CD4-positive, alpha-beta T cell treated with Interleukin-10 for 1 hour (primary cell): ENCODE measurements around the gene DST.

Experiments used
- DNase-seq: peaks from one replicate; pipeline ENCODE4 v3.0.0-alpha.2; 2020

Gene DST

DNA sequence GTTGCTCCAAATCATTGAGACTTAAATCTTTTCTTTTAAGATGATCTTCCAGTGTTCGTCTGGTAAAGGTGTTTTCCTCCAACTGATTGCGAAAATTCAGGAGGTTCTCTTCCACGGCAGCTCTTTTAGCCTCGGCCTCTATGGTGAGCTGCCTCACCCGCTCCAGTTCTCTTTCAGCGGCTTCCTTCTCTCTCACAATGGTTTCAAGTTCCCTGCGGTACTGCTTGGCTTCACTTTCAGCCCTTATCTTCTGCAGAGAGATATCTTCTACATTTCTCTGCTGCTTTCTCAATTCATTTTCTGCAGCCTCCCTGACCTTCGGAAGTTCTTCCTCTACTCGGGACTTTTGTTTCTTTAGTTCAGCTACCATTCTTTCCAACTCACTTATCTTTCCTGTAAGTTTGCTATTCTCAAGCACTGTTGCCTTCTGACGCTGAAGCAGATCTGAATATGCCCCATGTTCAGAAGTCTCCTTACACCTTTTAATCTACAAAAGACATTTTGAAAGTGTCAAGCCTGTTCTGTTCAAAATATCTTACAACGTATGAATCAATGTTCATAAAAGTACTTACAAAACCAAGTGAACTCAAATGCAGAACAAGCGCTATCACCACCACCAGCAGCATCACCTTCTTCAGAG, 22.3 kb downstream of the DST start:
- DNase-seq = no peak

DNA sequence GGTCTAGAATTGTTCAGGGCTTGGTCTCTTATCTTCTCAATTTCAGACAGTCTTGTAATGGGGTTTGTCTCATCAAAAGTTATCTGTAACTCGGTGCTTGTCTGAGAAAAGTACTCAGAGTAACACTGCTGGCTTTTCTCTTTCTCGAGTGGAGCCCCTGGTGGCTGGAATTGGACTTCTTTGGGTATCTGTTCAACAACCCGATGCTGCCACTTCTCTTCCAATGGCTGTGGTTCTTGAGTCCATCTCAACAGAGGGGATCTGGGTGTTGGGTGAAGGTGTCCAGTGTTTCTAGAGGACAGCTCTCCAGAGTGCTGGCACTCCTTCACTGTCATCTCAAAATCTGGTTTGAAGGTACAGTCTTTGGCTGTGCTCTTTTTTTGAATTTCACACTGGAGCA, 24.6 kb downstream of the DST start:
- no peak for DNase-seq

DNA sequence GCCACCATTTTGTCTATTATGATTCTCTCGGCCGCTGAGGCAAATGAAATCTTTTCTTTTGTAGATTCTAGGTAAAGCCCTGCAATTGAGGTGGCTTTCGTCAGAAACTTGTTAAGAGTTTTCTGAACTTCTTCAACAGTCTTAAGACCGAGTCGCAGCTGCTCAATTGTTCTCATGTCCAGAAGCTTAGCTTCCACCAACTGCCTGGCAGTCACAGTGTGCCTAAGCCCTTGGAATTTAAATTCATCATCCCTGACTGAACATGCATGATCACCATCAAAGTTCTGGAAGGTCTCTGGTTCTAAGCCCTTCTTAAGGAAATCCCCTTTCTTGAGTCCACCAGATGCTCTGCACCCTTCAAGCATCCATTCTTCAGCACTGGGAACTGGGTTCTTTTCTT, 25.7 kb downstream of the DST start:
- DNase-seq = no peak

DNA sequence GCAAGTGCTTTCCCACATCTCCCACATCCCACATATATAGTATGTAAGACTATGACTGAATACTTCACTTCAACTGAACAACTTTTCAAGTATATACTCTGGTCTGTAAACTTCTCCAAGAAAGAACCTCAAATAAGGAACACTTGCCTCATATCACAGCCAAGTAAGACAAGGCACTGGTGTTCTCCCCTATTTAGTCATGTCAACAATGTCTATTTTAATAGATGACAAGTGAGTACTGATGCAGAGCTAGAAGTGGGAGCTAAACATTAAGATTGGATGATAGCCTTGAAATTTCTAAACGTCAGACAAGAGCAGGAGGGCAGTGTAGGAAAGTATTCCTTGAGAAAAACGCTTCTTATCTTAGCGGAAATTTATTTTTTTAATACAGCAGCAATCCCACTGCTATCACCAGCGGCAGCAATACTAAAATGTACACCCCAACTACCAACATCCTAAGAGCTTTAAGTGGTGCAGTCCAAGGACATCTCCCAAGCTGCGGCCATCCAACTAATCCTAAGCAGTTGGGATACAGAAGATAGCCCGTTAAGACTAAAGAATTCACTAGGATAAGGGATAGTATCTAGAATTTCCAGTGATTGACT, 29.3 kb downstream of the DST start:
- no peak for DNase-seq

DNA sequence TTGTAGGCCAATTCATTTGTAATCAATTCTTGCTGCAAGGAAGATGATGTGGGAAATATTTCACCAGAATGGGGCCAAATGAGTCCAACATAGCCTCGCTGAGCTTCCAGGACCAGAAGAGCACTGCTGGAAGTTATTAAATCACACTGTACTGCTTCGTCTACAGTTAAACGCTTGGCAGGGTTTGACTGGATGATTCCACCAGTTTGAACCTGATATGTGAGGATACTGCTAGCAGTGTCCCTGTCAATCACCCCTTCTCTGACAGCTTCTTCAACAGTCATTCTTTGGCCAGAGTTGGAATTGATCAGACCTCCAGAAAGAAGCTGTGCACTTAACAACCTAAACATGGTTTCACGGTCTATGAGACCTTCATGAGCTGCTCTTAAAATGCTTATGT, 34.4 kb downstream of the DST start:
- DNase-seq = no peak

DNA sequence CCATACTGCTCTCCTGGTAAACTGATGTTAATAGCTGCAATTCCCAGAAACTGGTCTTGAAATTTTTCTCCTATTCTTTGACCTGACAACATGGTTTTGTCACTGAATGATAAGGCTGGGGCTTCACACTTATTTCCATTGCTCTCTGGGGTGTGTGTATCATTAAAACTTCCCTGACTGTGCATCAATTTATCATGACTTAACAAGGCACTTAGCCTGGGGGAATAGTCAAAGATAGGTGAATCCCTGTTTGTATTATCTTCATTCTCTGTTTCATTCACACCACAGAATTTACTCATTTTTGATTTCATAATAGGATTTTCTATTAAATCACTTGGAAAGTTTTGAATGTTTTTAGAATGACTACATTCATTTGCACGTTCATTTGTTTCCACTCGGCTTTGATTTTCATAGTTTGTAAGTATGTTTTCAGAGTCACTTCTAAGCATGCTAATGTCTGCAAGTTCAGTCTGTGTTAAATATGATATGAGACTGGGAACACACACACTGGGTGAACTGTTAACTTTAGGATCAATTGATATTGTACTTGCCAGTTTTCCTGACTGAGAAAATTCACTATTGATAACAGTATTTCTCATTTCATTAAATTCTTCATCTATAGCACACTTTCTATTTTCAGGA, 35.5 kb downstream of the DST start:
- DNase-seq = no peak

DNA sequence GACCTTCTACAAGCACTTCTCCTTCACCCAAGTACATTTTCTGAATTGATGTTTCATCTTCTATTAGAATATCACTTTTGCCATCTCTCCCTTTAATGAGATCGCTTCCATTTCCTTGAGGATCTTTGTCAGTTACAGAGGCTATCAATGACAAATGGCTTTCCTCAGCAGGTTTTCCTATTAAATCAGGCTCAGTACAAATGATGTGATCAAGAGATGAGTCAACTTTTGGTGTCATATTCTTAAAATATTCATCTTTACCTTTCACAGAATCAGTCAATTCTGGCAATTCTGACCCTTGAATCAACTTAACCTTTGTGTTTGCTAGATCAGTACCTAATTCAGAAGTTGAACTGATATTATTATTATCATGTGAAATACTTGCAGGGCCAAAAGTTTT, 37.3 kb downstream of the DST start:
- no peak for DNase-seq

DNA sequence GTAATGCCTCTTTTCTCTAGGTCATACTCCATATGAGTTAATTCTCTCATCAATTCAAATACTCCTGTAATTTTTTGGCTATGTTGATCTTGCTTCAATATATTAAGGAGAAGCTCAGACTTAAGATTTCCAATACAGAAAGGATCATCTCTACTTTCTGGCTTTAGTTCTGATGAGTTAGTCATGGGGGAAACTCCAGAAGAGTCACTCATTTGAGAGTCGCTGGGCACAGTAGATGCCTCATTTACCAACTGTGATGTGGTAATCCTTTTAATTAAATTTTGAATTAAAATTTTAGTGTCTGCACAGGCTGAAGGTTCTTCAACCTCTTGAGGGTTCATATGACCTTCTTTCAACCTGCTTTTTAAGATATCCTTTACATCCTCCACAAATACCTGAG, 38.5 kb downstream of the DST start:
- no peak for DNase-seq

DNA sequence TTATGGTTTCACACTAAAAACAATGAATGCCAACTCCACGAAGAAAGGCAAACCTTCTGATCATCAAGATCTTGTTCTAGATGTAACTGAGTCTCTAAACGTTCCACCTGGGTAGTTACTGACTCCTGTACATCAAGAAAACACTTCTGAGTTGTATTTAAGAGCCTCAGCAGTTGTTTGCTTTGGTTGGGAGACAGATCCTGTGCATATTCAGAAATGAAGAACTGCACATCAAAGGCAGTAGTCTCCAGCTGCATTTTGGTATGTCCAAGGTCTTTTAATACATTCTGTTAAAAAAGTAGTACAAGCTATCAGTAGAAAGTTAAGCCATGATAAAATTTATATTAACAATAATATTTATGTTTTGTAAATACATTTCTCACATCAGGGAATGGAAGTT, 41.3 kb downstream of the DST start:
- DNase-seq = no peak

DNA sequence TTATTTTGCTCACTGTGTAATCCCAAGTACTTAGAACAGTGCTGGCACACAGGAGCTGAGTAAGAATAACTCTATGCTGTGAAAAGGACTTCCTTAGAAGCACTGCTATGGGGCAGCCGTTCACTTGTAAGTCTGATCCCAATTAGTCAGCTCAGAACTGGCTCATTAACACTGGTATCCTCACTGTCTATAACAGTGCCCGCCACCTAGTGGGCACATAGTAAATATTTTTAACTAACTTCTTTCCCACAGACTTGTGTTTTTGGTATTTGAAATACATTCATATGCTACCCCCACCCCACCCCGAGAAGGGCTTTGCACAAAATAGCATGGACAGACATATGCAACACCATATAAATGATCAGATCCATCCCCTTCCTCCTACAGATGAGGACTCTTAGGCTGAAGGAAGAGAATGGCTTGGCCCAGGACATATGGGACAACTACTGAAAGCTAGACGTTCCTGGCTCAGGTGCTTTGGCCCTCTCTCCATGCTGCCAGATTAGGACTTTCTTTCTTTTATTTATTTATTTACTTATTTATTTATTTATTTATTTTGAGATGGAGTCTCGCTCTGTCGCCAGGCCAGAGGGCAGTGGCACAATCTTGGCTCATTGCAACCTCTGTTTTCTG, 47.1 kb downstream of the DST start:
- DNase-seq = peak; percentile 45

DNA sequence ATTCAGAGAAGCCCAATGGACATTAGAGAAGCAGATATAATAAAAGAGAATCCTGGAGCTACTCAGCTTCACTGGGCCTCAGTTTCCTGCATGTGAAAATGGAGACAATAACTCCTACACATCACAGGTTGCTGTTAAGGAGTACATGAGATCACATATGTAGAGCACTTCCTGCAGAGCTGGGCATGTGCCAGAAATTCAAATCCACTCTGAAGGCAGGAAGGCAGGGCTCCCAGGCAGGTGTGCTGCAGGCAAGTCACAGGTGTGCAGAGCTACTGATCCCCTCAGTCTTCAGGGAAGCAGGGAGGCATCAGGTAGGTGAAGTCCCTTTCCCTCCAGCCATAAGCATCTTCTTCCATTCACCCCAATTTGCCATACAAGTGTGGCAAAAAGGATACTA, 48.0 kb downstream of the DST start:
- DNase-seq = peak; percentile 9

DNA sequence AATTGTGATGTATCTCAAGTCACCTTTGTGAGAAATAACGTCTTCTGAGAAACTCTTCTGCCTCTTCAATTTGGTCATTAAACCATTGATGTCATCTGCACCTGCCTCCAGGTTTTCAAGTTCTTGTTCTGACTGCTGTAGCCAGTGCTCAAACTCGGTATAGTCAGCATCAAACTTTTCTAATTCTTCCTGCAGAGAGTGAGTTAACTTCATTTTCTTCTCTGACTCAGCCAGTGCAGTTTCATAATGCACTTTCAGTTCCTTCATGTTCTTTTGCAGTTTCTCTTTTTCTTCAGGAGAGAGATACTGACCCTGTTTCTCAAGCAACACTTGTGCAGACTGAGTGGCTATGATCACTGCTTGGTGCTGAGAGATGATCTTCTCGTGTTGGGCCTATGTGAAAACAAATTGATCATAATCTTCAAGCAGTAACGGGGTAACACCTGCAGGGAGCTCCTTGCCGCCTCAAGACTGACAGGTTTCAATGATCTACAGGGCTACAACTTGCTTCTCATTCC, 48.8 kb downstream of the DST start:
- DNase-seq = no peak

DNA sequence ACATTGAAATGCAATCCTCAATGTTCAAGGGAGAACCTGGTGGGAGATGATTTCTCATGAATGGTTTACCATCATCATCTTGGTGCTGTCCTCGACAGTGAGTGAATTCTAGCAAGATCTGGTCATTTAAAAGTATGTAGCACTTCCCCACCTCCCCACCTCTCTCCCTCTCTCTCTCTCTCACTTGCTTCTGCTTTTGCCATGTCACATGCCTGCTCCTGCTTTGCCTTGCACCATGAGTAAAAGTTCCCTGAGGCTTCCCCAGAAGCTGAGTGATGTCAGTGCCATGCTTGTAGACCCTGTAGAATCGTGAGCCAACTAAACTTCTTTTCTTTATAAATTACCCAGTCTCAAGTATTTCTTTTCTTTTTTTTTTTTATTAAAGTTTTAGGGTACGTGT, 60.5 kb downstream of the DST start:
- no peak for DNase-seq

DNA sequence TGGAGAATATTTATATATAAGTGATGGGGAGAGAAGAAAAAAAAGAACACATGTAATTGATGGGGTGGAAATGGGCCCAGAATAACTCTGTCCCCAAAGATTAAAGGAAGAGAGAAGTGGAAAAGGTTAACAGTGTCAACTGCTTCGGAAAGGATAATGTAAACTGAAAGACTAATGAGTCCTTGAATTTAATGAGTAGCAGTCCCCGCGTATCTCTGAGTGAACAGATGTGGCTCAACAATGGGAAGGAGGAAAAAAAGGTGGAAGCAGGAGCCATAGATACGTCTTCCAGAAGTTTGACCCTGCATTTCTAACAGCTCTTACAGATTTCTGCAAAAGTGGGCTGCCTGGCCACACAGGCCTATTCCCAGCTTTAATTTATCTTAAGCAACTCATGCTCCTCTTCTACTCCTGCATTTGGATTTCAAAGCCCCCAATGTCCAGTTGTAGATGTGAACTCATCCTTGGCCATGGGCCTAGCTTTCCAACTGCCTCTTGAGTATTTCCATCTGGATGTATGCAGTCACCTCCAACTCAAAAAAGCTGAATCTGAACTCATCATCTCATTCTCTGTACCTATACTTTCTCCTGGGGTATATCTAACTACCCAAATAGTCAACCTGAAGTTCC, 61.3 kb downstream of the DST start:
- no peak for DNase-seq

DNA sequence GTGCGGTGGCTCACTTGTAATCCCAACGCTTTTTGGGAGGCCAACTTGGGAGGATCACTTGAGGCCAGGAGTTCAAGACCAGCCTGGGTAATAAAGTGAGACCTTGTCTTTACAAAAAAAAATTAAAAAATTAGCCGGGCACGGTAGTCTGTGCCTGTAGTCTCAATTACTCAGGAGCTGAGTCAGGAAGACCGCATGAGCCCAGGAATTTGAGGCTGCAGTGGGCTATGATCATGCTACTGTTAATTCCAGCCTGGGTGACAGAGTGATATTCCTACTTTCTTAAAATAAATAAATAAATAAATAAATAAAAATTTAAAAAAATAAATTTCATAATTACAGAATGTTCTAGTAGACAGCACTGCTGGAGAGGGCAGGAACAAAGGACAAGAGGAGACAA, 62.4 kb downstream of the DST start:
- DNase-seq = no peak

DNA sequence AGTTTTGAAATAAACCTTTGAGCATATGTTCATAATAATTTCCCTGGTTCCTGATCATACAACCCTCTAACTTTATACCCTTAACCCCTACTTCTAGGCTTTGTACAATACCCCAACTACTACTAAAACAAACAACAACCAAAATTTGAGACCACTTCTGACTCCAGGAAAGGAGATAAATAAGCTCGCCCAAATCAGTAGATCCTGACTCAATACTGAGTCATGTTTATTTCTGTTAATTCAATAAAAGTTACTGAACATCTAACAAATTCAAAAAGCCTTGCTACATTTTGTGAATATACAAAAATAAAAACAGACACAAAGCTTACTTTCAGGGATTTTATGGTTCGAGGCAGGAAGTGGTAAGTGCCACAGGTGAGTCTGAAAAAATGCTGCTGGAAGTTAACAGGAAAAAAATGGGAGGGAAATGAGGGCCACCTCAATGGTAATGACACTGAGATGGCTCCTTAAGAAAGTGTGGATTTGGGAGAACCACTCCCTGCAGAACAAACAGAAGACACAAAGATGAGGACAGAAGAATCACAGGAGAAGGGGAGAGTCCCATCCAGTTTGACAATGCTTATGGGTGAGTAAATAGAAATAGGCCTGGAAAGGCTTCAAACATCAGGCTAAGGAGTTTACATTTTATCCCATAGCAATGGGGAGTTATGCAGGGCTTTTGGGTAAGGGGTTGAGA, 63.4 kb downstream of the DST start:
- DNase-seq = no peak

DNA sequence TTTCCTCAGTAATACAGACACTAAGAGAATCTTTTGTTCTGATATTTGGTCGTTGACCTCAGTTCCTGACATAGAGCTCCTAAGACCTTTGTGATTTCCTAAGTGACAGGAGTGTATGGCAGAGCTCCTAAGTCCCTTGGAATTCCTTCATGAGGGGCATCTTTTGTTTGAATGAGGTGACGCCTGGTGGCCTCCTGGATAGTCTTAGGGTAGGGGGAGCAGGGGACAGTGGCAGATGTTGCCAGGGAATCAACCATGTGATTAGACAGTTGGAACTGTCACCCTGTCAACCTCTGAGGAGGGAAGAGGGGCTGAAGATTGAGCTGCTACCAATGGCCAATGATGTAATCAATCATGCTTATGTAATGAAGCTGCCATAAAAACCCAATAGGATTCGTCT, 67.0 kb downstream of the DST start:
- no peak for DNase-seq

DNA sequence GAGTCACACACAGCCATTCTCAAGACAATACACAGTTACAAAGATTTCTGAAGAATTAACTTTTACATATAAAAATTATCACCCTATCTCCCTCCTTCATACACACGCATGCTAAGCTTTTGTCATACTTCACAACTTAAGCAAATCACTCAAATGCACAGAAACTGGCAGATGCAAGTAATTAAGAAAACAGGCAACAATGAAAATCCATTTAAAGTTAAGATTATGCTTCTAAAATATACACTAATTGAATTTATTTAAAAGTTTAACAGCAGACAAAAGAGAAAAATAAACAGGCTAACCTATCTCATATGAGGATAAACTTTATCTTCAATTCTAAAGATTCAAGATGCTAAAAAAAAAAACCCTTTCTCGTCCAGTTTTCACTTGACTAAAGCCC, 68.4 kb downstream of the DST start:
- DNase-seq = no peak

DNA sequence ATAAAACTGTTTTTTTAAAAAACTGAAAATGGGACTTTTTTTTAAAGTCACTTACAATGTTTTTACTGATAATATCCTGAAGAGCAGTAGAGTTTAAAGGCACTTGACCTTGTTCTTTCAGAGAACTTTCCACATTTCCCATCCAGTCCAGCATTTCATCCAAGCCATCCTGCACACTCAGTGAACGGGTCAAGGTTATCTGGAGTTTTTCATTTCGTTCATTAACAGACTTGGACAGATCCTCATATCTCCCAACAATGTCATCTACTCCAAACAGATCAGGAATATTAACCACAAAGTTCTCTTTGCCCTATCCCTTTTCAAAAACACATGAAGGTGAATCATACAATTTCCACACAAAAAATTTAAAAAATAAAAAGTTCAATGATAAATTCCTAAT, 69.1 kb downstream of the DST start:
- no peak for DNase-seq

DNA sequence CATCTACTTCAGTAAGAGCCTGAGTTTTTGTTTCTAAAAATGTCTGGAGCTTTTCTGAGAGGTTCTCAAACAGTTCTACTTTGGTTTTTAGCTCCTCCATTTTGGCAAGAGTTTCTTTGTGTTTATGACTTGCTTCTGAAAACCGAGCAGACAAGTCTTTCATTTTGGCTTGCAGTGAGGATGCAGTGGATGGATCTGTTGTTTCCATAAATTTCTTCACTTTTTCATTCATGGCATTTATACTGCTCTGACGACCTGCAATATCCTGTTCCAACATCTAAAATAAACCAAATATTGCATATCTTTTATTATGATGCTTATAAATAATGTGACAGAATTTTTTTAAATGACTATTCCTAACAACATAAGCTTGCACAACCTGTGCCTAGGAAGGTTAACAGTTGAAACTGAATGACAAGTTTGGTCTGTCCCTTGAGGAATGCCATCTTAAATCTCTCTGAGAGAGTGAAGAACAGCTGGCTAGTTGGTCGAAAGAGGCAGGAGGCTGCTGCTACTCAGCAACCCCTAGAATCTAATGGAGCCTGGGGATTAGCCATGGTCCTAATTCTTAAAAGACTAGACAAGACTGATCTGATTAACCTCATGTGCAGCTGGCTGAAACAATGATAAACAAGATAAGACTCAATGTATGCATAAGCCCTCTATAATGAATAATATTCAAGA, 69.8 kb downstream of the DST start:
- DNase-seq = no peak

DNA sequence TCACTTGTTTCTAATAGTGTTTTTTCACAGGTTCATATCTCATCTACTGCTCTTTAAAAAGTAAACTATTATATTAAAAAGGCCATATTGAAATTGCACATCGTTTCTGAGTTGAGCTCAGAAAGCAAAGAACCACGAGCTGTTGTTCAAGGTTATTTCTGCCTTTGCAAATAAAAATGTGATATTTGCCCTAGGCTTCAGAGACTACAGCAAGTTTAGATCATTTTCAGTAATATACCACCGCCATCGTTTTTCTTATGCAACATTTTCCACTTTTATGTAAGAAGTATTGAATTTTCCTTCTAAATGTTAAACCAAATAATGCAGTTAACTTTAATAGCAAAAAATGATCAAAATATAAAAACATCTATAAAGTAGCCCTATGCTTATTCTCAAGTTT, 71.1 kb downstream of the DST start:
- no peak for DNase-seq
